ENCODE data around the gene OR6Q1. TPM values are rescaled to one million over a fixed set of nuclear protein-coding genes. Genes with fewer than 3 reads are reported as not detected.

The OR6Q1 gene
- total and polyA plus RNA-seq, 2 of the 4 experiments (the other 2 are of a cell fraction), result not detected

GRCh38 chr11:58055806-58056401, 25.2 kb downstream of the OR6Q1 start:
- Histone ChIP-seq H4K91ac (ENCODE audit: insufficient read depth, low read depth, low read length) (no peak overlapping the region), H2BK15ac (ENCODE audit: low read depth, low read length) (no peak overlapping the region), H3K14ac (replicated peaks; ENCODE audit: low read depth, low read length) (no peak overlapping the region), H4K20me1 (ENCODE audit: insufficient read depth, low read length) (no peaks in the 10 kb centered on the region), H4K8ac (ENCODE audit: low read depth in 2 of 2, low read length in 2 of 2) (no peak overlapping the region), H4K5ac (ENCODE audit: low read depth, low read length) (no peak overlapping the region; the same call in 1 of the 2 replicates), H3K23ac (ENCODE audit: low read depth, low read length) (no peak overlapping the region), H3K4ac (ENCODE audit: low read depth, low read length) (no peak overlapping the region), H3K9ac (ENCODE audit: low read depth, low read length) (no peak overlapping the region), H3K18ac (ENCODE audit: low read depth, low read length) (peak overlapping the region; percentile 33; the same call in 1 of the 2 replicates), H2BK20ac (ENCODE audit: low read depth, low read length) (peak overlapping the region; percentile 14; the same call in 1 of the 2 replicates), H3K56ac (ENCODE audit: extremely low read depth, insufficient read depth, low read length) (no peak overlapping the region), H3K4me3 (ENCODE audit: insufficient read depth, low read depth, low read length) (no peak overlapping the region), H2BK5ac (ENCODE audit: low read depth, low read length, poor library complexity, severe bottlenecking) (no peak overlapping the region), H3K9me1 (ENCODE audit: insufficient read depth, low read length) (peaks cover 21% of the 10 kb centered on the region), H2BK120ac (ENCODE audit: low read depth, low read length) (peak overlapping the region; percentile 39; the same call in 1 of the 2 replicates), H2AK9ac (replicated peaks; ENCODE audit: low read depth, low read length, poor library complexity) (no peak overlapping the region), H3K79me1 (ENCODE audit: low read depth in 1 of 2, low read length in 2 of 2) (no peaks in the 10 kb centered on the region), H3K4me2 (ENCODE audit: low read depth, low read length) (no peak overlapping the region), H3K9me3 (ENCODE audit: control insufficient read depth, insufficient read depth, low read length) (no peaks in the 10 kb centered on the region), H3K27ac (ENCODE audit: insufficient read depth, low read length) (no peak overlapping the region), H3K4me1 (ENCODE audit: control insufficient read depth, insufficient read depth, low read length) (peaks cover 20% of the 10 kb centered on the region), H2AFZ (replicated peaks; ENCODE audit: low read length, poor library complexity) (no peak overlapping the region), H2AK5ac (ENCODE audit: low read depth, low read length) (no peak overlapping the region), H3K36me3 (ENCODE audit: control insufficient read depth, insufficient read depth, low read length) (no peaks in the 10 kb centered on the region), H3K27me3 (ENCODE audit: control insufficient read depth, insufficient read depth, low read length) (no peaks in the 10 kb centered on the region)
- dilution Hi-C loops (cut with HindIII; ENCODE audit: low sequenced_read_pairs, unreplicated experiment) (no loop called here), in situ Hi-C loops (cut with MboI; ENCODE audit: low sequenced_read_pairs) (no loop called here), intact Hi-C loops (cut with micrococcal nuclease) (loop anchor here (5.0 kb wide), 2 partner anchors 231 to 294 kb away; partner anchors contain the start of gene CTNND1)
- TF ChIP-seq POLR2A (IDR thresholded peaks at IDR 0.05; ENCODE audit: low read depth, low read length) (no peak), NFE2L2 (IDR thresholded peaks at IDR 0.05; ENCODE audit: low read depth, low read length) (peak; percentile 48)
- no CpG with 5 or more reads among the region's 1 CpG for WGBS, 2 experiments (ENCODE audit: extremely low coverage in 2 of 2, insufficient read length in 1 of 2)
- POLR2A ChIA-PET (ENCODE audit: unreplicated experiment), result no interaction called here
- ATAC-seq (ENCODE audit: low read depth), result no peak
- DNase-seq, result no peak
- no TSS peak for BruUV-seq (replicated peaks)
- CTCF ChIA-PET, result no interaction called here
